Esophagus muscularis mucosa (tissue), 4 donors: Measurements from ENCODE around the gene DNER.
"Not testable (repeated sequence)": the region's sequence is repeated elsewhere in the genome, so short reads cannot be mapped to it uniquely, and the experiment has no call there.

Source experiments
- CTCF ChIP-seq, 3 experiments: fragments of 200-600 bp in 2 of 3; fragments of 450-650 bp in 1 of 3; sonication (generic) in 2 of 3; IDR thresholded peaks; one replicate each; pipeline ENCODE4 v1.5.1; 2017 to 2019; ENCODE audit warnings: antibody characterized with exemption in 3 of 3, mild to moderate bottlenecking in 2 of 3, moderate library complexity in 1 of 3
- EP300 ChIP-seq: sonication (generic); formaldehyde crosslinking; IDR thresholded peaks from one replicate; pipeline ENCODE4 v1.6.1; 2017; ENCODE audit warnings: antibody characterized with exemption
- POLR2A ChIP-seq: fragments of 450-650 bp; IDR thresholded peaks from one replicate; pipeline ENCODE4 v1.6.1; 2017; ENCODE audit warnings: antibody characterized with exemption, moderate library complexity, mild to moderate bottlenecking, low read depth

DNA sequence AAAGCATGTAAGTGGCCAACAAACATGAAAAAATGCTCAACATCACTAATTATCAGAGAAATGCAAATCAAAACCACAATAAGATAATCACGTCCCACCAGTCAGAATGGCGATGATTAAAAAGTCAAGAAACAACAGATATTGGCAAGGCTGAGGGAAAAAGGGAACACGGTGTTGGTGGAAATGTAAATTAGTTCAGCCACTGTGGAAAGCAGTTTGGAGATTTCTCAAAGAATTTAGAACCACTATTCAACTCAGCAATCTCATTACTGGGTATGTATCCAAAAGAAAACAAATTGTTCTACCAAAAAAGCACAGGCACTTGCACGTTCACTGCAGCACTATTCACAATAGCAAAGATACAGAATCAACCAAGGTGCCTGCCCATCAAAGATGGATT lies 341.0 kb downstream of the DNER start:
- TF ChIP-seq CTCF (IDR thresholded peaks at IDR 0.05); POLR2A; EP300: not testable (repeated sequence)
